Prostate gland (tissue), 2 donors: Measurements from ENCODE around the gene ARAP2. TPM values are rescaled to one million over a fixed set of nuclear protein-coding genes. Genes with fewer than 3 reads are reported as not detected.

ENCODE experiments used
- DNase-seq: peaks from one replicate; pipeline ENCODE4 v3.0.0-alpha.2; 2019; ENCODE audit warnings: low spot score
- H3K27ac ChIP-seq, 2 donors: fragments of 200-600 bp; sonication (generic); 2 replicates each; pipeline ENCODE4 v1.5.1; 2017 to 2019
- H3K27me3 ChIP-seq: fragments of 200-600 bp; sonication (generic); replicated peaks from 2 replicates; pipeline ENCODE4 v1.5.1; 2019; ENCODE audit not compliant: insufficient read depth
- H3K36me3 ChIP-seq, 2 donors: fragments of 200-600 bp; sonication (generic); 1 replicate in 1 of 2; 2 replicates in 1 of 2; pipeline versions ENCODE4 v1.5.1 to v1.8.1; 2017 to 2019
- H3K4me1 ChIP-seq: fragments of 200-600 bp; sonication (generic); replicated peaks from 2 replicates; pipeline ENCODE4 v1.5.1; 2019
- H3K4me3 ChIP-seq, 2 donors: fragments of 200-600 bp; sonication (generic); 2 replicates each; pipeline ENCODE4 v1.5.1; 2017 to 2019
- H3K9me3 ChIP-seq: fragments of 200-600 bp; sonication (generic); 2 replicates; pipeline ENCODE4 v1.5.1; 2017
- POLR2A ChIP-seq: fragments of 450-650 bp; IDR thresholded peaks from one replicate; pipeline ENCODE4 v1.6.1; 2016; ENCODE audit warnings: antibody characterized with exemption, mild to moderate bottlenecking
- POLR2AphosphoS5 ChIP-seq: sonication (generic); formaldehyde crosslinking; IDR thresholded peaks from one replicate; pipeline ENCODE4 v1.6.1; 2017; ENCODE audit warnings: antibody characterized with exemption
- WGBS: methylation state at CpG from one replicate; pipeline ENCODE4 v1.1.5; 2018; 5-methylcytosine and 5-hydroxymethylcytosine counted together
- intact Hi-C: fragments of 100-400 bp; cut with DNase I; formaldehyde crosslinking; loops from one replicate; pipeline ENCODE4 v1.14.2; 2022
- total RNA-seq, 2 donors: library from RNA; depleted of rRNA; stranded (reverse); fragments of >200 nt; gene quantifications; one replicate each; pipeline ENCODE4 v1.1.0, GENCODE V29; 2016
- TF ChIP-seq, protein P1 (sequence below), 4 experiments: fragments of 200-600 bp in 2 of 4; fragments of 450-650 bp in 2 of 4; sonication (generic) in 2 of 4; IDR thresholded peaks; 1 replicate in 3 of 4; 2 replicates in 1 of 4; pipeline ENCODE4 v1.5.1; 2016 to 2019; ENCODE audit warnings: antibody characterized with exemption in 4 of 4, mild to moderate bottlenecking in 2 of 4, moderate library complexity in 2 of 4

ARAP2 gene
- total RNA-seq, 2 donors from 2014 or later = 10.3 to 97.8 TPM

DNA sequence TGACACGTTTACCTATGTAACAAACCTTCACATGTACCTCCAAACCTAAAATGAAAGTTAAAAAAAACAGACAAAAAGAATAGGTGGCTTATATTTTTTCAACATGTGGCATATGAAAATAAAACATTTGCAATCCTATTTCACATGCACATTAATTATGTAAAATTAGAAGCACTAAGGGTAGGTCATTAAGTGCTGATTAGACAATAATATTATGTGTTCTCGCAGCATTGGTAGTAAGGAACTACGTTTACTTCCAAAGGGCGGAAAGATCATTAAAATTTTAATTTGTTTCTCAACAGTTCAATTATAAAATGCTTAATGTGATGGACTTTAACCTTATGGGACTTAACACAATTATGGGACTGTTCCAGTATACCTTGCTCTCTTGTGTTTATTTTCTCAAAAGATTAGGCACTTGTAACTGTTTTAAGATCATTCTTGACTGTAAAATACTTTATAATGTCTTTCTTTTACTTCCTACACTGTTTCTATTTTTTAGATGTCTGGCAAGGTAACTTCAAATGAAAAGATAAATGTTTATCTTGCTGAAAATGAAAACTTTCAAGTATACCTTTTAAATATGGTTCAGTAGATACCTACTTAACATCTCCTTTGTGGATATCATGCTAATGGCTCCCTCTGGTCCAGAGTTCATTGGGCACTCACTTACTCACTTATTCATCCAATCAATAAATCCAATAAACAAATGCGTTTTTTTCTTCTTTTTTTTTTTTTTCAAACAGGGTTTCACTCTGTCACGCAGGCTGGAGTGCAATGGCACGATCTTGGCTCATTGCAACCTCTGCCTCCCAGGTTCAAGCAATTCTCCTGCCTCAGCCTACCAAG lies 202.0 kb downstream of the ARAP2 start:
- TF ChIP-seq POLR2AphosphoS5 (no peak), POLR2A (no peak)
- TF ChIP-seq, protein P1, sequence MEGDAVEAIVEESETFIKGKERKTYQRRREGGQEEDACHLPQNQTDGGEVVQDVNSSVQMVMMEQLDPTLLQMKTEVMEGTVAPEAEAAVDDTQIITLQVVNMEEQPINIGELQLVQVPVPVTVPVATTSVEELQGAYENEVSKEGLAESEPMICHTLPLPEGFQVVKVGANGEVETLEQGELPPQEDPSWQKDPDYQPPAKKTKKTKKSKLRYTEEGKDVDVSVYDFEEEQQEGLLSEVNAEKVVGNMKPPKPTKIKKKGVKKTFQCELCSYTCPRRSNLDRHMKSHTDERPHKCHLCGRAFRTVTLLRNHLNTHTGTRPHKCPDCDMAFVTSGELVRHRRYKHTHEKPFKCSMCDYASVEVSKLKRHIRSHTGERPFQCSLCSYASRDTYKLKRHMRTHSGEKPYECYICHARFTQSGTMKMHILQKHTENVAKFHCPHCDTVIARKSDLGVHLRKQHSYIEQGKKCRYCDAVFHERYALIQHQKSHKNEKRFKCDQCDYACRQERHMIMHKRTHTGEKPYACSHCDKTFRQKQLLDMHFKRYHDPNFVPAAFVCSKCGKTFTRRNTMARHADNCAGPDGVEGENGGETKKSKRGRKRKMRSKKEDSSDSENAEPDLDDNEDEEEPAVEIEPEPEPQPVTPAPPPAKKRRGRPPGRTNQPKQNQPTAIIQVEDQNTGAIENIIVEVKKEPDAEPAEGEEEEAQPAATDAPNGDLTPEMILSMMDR (IDR thresholded peaks at IDR 0.05) = no peak
- Histone ChIP-seq H3K4me3 (no peak overlapping the region), H3K27ac (no peak overlapping the region), H3K36me3 (no peaks in the 10 kb centered on the region), H3K4me1 (no peaks in the 10 kb centered on the region), H3K27me3 (no peaks in the 10 kb centered on the region), H3K9me3 (no peaks in the 10 kb centered on the region)
- WGBS = 76% methylated on average over 7 of the region's 7 CpGs
- intact Hi-C loops = no loop called here
- no peak for DNase-seq

DNA sequence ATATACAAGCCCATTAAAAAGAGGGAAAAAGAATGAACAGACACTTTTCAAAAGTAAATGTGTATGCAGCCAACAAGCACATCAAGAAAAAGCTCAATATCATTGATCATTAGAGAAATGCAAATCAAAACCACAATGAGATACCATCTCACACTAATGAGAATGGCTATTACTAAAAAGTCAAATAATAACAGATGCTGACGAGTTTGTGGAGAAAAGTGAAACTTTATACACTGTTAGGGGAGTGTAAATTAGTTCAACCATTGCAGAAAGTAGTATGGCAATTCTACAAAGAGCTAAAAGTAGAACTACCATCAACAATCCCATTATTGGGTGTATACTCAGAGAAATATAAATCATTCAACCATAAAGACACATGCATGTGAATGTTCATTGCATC lies 203.0 kb downstream of the ARAP2 start:
- DNase-seq = no peak
- intact Hi-C loops = no loop called here
- Histone ChIP-seq H3K9me3 (no peaks in the 10 kb centered on the region), H3K4me1 (no peaks in the 10 kb centered on the region), H3K36me3 (no peaks in the 10 kb centered on the region), H3K27me3 (no peaks in the 10 kb centered on the region), H3K27ac (no peak overlapping the region), H3K4me3 (no peak overlapping the region)
- 43% methylated on average over 1 of the region's 1 CpG for WGBS
- TF ChIP-seq, protein P1 (IDR thresholded peaks at IDR 0.05) = no peak
- TF ChIP-seq POLR2A (no peak), POLR2AphosphoS5 (no peak)

DNA sequence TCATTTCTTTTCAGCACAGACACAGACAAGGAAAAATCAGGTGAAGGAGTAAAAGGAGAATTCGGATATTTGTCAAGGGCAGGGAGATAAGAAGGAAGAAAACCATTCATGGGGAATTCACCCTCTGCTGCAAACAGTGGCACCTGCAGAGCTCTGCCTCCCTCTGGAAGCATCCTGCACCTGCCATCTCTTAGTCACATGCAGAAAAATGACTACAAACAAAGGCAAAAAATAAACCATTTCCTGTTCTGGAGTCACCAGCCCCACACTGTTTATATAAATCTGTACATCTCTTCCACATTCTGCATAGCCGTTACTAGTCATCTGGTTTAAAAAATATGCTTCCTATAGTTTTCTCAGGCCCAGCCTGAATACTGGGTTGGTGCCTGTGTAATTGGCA lies 205.3 kb downstream of the ARAP2 start:
- TF ChIP-seq POLR2AphosphoS5 (no peak), POLR2A (no peak)
- TF ChIP-seq, protein P1 (IDR thresholded peaks at IDR 0.05) = no peak
- DNase-seq = no peak
- H3K9me3 ChIP-seq = no peaks in the 10 kb centered on the region
- H3K27me3 ChIP-seq = no peaks in the 10 kb centered on the region
- intact Hi-C loops = no loop called here
- no peaks in the 10 kb centered on the region for H3K36me3 ChIP-seq
- 71% methylated on average over 2 of the region's 2 CpGs for WGBS
- no peak overlapping the region for H3K4me3 ChIP-seq
- H3K27ac ChIP-seq = no peak overlapping the region
- H3K4me1 ChIP-seq = no peaks in the 10 kb centered on the region

DNA sequence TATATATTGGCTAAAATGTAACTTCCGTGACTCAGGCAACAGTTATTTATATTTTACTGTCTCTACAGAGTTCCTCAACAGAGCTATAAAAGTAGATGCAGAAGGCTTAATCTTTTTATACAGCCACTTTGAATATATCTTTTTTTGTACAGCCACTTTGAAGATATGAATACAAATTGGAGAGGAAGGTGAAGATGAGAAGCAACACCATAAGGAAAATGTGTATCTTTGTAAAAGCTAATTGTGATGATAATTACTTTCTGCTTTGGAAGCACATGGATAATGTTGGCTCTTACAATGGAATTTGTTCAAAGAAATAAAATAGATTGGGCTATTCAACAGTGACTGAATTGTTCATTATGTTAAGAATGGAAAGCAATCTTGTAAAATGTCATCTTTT lies 205.8 kb downstream of the ARAP2 start:
- WGBS = 86% methylated on average over 1 of the region's 1 CpG
- Histone ChIP-seq H3K4me1 (no peaks in the 10 kb centered on the region), H3K27ac (no peak overlapping the region), H3K9me3 (no peaks in the 10 kb centered on the region), H3K36me3 (no peaks in the 10 kb centered on the region), H3K4me3 (no peak overlapping the region), H3K27me3 (no peaks in the 10 kb centered on the region)
- intact Hi-C loops = no loop called here
- TF ChIP-seq POLR2AphosphoS5 (no peak), POLR2A (no peak)
- TF ChIP-seq, protein P1 (IDR thresholded peaks at IDR 0.05) = no peak
- no peak for DNase-seq

DNA sequence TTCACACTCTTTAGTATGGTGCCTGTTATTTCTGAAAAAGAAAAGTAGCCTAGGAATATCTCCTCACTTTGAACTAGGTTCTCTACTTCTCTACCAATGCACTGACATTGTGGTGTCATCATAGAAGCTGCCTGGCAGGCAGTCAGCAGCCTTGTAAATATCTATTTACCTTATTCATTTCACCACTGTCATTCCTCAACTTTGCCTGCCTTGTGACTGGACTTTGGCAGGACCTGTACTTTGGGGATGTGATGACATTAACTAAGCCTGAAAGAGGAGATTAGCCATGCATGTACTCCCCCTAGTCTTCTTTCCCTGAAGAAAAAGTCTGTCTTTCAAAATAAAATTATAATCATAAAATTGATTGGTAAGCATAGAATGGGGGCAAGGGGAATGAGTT lies 207.2 kb downstream of the ARAP2 start:
- no peaks in the 10 kb centered on the region for H3K4me1 ChIP-seq
- no peaks in the 10 kb centered on the region for H3K36me3 ChIP-seq
- no peak overlapping the region for H3K4me3 ChIP-seq
- H3K27me3 ChIP-seq = no peaks in the 10 kb centered on the region
- no peaks in the 10 kb centered on the region for H3K9me3 ChIP-seq
- TF ChIP-seq POLR2A (no peak), POLR2AphosphoS5 (no peak)
- TF ChIP-seq, protein P1 (IDR thresholded peaks at IDR 0.05) = no peak
- no peak overlapping the region for H3K27ac ChIP-seq
- intact Hi-C loops = no loop called here
- DNase-seq = no peak
